Fibroblast of upper back skin (primary cell): ENCODE measurements around the gene LRRFIP2.
"Not testable (repeated sequence)": the region's sequence is repeated elsewhere in the genome, so short reads cannot be mapped to it uniquely, and the experiment has no call there.

Experiments used
- DNase-seq: peaks from one replicate; pipeline ENCODE4 v3.0.0-alpha.2; 2013

The LRRFIP2 gene

DNA sequence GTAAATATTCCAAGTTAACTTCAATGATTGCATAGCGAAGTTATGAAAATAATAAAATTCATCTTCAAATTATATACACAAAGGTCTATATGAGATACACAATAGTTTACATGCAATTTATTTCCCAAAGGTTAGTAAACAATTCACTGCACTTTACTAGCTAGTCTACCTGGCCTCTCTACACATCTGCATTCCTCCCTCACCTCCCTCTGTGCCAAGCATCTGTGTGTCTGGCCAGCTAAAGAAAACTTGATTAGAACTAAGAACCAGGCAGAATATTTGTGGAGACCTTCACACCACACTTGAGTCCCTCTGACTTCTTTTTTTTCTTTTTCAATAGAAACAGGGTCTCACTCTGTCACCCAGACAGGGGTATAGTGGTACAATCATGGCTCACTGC, 61.4 kb downstream of the LRRFIP2 start:
- DNase-seq, result no peak

DNA sequence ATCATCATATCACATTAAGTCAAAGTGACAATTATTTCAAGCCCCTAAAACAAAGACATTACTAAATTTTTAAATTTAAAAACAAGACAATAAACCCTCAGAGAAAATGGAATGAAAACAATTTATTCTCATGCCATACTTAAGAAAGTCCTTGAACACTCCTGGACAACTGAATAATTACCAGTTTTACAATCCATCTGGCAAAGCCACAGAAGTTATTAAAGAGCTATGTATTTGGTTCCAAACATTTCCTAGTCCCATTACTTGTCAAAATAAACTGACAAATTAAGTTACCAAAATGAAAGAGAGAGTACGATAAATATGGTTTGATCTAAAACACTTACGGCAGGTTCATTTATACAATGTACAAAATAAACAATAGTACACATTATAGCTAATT, 63.2 kb downstream of the LRRFIP2 start:
- no peak for DNase-seq

- DNase-seq, result no peak
Measured at GRCh38 chr3:37107846-37108245, 66.5 kb downstream of the LRRFIP2 start.

DNA sequence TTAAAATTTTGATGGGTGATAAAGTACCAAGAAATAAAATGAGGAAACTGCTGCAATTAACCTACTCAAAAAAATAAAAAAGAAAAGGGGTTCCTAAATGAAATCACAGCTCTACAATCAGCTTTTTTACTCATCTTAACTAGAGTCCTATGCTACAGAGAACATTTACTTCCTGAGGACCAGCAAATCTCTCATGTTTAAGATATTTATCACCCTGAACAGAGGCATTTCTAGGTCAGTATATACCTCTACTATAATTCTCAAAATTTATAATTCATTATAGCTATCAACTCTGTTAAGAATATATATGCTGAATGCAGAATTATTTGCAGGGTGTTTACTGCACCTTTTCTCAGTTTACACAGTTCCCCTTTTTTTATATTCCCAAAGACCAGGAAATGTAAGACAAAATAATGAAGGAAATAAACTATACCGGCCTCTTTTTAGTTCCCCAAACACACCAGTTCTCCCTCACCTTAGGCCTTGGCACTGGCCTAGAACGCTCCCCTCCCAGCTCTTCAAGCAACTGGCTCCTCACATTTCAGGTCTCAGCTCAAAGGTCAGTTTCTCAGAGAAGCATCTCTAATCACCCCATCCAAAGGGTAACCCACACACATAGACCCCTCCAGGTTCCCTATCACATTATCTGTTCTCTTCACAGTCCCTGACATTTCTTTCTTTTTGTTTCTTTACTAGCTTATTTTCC, 71.1 kb downstream of the LRRFIP2 start:
- no peak for DNase-seq

DNA sequence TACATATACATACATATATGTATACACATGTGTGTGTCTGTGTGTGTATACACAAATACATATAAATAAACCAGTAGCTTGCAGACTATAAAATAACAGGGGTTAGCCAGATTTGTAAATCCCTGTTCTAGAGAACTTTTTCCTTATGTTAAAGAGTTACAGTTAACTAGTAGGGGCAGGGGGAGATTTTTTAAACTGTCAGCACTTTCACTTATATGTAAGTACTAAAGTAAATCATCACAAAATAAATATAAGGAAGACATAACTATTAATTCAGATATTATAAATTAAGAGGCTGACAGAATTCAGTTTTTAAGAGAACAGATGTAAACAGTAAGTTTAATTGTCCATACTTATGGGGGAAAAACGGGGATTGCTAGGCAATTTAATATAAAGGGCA, 74.0 kb downstream of the LRRFIP2 start:
- no peak for DNase-seq

GRCh38 chr3:37099469-37099868, 74.9 kb downstream of the LRRFIP2 start:
- no peak for DNase-seq

GRCh38 chr3:37098884-37099283, 75.5 kb downstream of the LRRFIP2 start:
- DNase-seq, result no peak

DNA sequence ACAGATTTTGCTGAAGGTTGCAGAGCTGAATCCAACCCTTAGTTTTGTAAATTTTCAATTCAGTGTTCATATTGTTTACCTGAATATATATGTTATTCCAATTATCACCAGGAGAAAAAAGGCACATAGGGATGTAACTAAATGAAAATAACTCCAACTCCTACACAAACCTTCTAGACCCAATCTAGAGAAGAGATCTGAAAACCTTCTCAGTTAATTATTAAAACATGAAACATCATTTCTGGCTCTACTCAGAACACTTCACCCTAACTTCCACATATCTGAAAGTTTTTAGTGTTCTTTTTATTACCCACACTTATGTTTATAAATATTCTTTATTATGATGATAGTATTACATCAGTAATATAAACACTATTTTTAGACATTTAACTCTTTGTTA, 76.6 kb downstream of the LRRFIP2 start:
- no peak for DNase-seq

- no peak for DNase-seq
Measured at GRCh38 chr3:37096975-37097374, 77.4 kb downstream of the LRRFIP2 start.

DNA sequence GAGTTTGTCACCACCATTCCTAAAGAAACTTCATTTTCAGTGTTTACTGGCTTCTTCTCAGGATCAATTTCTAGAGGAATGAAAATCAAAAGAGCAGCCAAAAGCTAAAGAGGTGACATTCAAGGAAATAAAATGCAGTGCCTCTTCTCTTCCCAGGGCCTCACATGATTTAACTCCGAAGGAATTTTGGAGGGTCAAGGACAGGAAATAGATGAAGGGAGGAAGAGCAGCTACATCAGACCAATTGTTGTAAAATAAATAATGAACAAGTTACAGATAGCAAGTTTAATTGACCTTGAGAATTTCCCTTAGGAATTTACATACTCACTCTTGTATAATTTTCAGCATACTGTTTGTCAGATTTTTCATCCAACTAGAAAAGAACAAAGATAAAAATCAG, 78.1 kb downstream of the LRRFIP2 start:
- DNase-seq, result peak; percentile 74

DNA sequence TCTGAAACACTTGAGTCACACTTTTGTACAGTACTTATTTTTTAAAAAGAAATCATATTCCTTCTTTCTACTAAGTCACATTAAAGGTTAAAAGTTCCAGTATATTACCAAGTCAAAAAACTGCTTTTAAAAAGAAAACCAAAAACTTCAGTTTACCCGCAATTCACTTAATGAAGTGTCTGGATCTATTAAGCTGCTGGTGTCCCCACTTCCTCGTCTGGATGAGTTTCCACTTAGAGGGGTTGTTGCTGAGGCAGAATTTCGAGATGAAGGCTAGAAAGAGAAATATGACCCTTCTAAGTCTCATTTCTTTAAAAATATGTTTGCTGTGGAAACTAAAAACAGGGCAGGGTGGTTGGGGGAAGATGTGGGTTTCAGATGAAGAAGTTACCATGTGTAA, 79.7 kb downstream of the LRRFIP2 start:
- DNase-seq, result no peak

- peak; percentile 35 for DNase-seq
Measured at GRCh38 chr3:37093481-37093880, 80.9 kb downstream of the LRRFIP2 start.

DNA sequence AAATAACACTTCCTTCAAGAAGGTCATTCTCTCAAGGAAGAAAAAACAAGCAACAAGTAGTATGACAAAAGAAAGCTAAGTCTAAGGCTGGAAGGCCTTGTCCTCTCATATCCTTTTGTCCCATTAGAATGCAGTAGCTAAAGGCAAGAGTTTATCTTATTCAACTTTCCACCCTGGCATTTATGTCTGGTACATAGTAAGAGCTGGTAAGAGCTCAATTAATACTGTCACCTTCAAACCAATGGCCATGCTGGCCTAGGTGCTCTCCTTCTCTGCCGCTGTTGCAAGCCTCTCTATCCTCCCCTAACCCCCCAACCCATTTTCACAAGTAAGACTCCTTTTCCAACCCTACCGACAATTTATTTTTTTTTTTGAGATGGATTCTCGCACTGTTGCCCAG, 81.9 kb downstream of the LRRFIP2 start:
- DNase-seq, result no peak

DNA sequence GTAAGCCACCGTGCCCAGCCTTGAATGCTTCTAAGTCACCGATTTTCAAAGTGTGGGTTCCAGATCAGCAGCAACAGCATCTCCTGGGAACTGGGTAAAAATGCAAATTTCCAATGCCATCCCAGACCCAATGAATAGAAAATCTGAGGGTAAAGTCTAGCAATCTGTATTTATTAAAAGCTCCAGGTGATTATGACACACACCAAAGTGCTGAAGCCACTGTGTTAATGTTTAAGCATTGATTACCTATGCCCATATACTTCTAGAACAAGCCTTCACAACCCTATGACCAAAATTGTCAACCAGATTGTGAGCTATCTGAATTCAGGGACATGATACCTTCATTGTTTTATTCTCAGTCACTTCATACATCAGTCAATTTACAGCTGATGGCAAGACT, 86.5 kb downstream of the LRRFIP2 start:
- DNase-seq, result no peak

DNA sequence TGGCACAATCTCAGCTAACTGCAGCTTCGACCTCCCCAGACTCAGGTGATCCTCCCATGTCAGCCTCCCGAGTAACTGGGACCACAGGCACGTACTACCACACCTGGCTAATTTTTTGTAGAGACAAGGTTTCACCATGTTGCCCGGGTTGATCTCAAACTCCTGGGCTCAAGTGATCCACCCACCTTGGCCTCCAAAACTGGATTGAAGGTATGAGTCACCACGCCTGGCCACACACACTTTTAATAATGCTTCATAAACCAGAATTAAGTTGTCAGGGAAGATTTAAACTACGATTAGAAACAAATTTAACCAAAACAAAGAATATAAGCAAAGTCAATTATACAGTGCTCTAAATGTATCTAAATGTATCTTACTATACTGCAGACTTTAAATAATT, 87.5 kb downstream of the LRRFIP2 start:
- no peak for DNase-seq

- no peak for DNase-seq
Measured at GRCh38 chr3:37082317-37082716, 92.1 kb downstream of the LRRFIP2 start.

GRCh38 chr3:37075955-37076354, 98.4 kb downstream of the LRRFIP2 start:
- no peak for DNase-seq

- DNase-seq, result peak; percentile 85
Measured at GRCh38 chr3:37074178-37074577, 100.2 kb downstream of the LRRFIP2 start.

GRCh38 chr3:37072892-37073291, 101.5 kb downstream of the LRRFIP2 start:
- peak; percentile 95 for DNase-seq

GRCh38 chr3:37071921-37072320, 102.5 kb downstream of the LRRFIP2 start:
- peak; percentile 65 for DNase-seq

DNA sequence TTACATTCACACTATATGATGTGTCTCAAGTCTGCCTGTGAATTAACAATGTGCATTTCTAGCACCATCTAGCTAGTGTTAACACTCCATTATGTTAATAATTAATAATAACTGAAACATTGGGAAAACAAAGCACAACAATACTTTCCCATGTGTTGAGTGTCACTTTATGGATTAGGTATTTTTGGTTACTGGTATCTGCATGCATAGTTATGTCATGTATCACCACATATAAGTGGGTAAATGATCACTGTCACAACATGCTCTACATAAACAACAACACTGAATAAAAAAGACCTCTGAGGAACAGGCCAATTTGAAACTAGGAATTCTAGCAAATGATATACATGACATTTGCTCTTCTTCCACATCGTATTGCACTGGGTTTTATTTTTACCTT, 106.4 kb downstream of the LRRFIP2 start:
- DNase-seq, result no peak

DNA sequence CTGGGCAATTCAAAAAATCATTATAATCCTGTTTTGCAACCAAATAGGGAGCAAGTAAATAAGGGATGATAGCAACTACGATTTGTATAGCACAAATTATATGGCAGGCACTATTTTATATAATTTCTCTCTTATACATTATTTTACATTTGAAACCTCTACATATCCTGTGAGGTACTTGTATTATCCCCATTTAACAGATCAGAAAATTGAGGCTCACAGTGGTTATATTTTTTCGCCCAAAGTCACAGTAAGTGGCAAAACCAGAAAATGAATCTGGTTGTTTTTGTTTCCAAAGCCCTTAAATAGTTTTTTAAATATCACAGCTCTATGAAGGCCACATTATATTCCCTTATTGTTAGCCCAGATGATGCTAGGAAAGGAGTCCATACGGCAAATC, 106.8 kb downstream of the LRRFIP2 start:
- DNase-seq, result no peak

- peak; percentile 28 for DNase-seq
Measured at GRCh38 chr3:37064747-37065146, 109.6 kb downstream of the LRRFIP2 start.

DNA sequence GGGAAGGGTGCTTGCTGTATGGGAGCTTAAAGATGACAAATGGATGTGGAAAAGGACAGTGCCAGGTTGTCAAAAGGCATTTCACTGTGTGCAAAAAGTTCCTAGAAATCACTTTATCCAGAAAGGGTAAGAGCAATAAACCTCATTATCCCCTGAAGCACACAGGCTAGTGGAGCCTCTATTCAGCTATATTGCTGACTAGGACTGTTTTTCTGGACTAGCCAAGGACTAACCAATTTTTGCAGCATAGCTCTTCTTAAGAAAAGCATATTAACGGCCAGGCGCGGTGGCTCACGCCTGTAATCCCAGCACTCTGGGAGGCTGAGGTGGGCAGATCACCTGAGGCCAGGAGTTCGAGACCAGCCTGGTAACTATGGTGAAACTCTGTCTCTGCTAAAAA, 116.3 kb downstream of the LRRFIP2 start:
- DNase-seq, result no peak

DNA sequence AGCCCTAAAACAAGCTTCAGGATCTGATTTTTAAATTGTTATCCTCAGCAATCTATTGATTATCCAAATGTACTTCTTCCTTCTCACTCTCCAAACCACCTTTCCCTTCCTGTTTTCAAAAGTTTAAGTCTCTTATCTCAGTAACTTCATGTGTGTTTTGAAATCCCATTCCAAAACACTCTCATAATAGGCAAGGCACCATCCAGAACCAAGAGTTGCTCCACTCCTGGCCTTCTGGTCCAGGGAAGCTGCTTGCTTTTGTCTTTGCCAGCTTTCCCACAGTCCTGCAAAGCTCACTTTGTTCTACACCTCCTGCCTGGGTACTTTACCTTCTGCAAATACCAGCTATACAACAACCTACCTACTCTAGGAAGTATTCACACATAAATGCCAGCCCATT, 117.6 kb downstream of the LRRFIP2 start:
- DNase-seq, result no peak

GRCh38 chr3:37055077-37055476, 119.3 kb downstream of the LRRFIP2 start:
- DNase-seq, result not testable (repeated sequence)
